AG20443 (cell line): ENCODE data around the gene TPSAB1.
"Not testable (repeated sequence)": the region's sequence is repeated elsewhere in the genome, so short reads cannot be mapped to it uniquely, and the experiment has no call there.

Experiments used
- DNase-seq: peaks from one replicate; pipeline ENCODE4 v3.0.0; 2012; ENCODE audit warnings: low spot score, mixed read lengths

Gene TPSAB1

DNA sequence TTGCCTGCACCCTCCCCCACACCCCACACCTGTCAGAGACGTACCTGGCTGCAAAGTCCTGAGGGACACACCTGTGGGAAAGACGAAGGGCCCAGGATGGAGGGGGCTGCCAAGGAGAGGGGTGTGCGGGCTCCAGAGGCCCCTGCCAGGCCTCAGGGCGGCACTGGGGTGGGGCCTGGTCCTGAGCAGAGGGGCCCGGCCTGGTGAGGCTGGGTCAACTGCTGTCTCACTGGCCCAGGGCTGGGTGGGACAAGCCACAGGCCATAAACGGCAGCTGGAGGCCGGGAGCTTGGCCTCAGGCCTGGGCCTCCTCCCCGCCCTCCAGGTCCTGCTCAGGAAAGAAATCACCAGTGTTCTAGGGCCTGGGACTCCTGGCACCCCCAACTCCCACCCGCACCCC is 15.9 kb upstream of the TPSAB1 start:
- DNase-seq: no peak

DNA sequence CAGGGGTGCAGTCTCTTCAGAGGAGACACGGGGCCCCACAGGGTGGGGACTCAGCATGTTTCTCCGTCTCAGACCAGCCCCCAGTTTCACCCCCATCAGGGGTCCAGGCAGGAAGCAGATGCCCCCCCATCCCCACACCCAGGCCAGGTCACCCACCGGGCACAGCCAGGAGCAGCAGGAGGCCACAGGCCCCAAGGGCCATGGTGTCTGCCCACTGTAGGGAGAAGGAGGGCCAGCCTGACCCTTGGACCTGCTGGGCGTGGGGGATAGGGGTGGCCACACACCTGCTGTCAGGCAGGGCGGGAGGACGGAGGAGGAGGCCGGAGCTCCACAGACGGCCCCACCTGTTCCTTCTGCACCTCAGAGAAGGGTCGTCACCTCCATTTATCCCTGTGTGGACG is 15.5 kb upstream of the TPSAB1 start, which contains the start of gene TPSG1:
TPSG1 (minus strand) TSS at position 218 of the 401 bp plus-strand sequence; CDS start at position 202, 16 bp downstream.
- DNase-seq: no peak

DNA sequence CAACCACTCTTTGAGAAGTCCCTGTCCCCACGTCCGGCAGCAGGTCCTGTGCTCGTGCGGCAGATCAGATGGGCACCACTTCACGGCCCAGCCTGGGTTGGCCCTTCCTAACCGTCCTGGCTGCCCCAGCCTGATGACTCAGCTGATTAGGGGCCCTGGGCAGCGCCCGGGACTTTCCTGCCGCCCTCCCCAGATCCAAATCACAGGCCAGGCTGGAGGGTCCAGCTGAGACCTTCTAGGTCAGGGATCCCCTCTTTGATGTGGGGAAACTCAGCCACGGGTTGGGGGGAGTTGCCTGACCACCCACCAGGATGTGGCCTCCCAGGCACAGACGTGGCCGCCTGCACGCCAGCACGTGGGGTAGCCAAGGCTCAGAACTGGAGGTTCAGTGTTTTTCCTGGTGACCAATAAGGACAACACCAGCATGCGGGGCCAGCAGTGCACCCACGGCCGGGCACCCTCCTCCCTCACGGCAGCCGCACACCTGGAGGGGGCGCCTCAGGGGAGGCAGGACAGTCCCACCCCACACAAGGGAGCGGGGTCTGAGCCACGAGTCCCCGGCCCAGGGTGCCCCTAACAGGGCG is 14.7 kb upstream of the TPSAB1 start:
- not testable (repeated sequence) for DNase-seq

DNA sequence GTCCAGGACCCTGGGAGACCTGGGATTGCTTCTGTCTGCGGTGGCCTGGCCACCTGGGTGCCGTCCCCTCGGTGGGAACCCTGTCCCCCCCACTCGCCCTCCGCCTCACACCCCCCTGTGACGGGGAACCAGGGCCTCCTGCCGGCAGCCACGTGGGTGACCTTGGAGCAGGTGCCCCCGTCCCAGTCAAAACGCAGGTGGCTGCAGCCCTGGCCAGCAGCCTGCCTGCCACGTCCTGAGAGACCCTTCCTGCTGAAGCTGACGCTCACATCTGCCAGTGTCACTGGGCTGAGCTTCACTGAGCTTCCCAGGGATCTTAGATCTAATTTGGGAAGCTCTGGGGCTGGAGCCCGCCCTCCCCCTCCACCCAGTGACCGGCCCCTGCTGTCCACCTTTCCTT is 13.8 kb upstream of the TPSAB1 start:
- not testable (repeated sequence) for DNase-seq

DNA sequence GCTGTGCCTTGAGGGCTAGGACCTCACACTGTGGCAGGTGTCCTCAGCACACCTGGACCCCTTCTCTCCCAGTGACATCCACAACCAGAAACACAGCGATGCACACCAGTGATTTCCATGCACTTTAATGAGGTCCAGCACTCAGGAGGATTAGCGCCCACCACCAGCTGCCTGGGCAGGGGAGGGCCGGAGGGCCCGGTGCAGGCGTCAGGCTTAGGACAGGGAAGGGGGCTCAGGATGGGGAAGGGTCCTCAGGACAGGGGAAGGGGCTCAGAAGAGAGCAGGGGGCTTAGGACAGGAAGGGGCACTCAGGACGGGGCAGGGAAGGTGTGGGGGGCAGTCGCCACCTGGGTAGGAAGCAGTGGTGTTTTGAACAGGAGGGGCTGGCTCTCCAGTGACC is 12.3 kb upstream of the TPSAB1 start:
- not testable (repeated sequence) for DNase-seq

DNA sequence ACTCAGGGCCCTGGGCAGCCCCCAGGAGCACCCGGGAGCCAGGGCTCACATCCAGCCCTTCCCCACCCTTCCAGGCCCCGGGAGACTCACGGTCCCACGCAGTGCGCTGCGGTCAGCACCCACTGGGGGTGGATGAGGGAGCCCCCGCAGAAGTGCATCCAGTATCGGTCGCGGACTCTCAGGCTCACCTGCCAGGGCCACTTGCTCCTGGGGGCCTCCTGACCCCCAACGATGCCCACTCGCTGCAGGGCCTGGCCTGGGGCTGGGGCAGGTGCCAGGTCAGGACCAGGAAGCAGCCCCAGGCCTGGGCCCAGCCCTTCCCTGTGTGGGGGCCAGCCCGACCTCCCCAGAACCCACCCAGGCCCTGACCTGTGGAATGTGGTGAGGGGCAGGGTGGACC is 11.0 kb upstream of the TPSAB1 start:
- DNase-seq: not testable (repeated sequence)

DNA sequence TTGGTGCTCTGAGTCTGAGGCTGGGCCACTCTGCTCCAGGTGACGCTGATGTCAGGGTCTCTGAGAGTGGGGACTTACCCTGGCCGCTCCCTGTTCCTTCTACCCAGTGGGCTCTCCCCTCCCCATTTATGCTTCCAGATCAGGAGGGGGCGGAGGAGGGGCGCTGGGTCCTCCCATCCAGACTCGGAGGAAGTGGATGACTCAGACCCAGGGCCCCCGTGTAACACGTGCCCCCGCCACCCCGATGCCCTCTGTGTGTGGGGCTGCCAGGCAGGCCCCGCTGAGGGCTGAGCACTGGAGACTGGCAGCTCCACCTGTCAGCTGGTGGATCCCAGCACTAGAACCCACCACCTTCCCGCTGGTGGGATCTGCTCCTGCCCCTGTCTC is 10.4 kb upstream of the TPSAB1 start, which contains the start of gene TPSB2:
TPSB2 (minus strand) TSS at position 101 of the 387 bp plus-strand sequence. CDS start 233 bp downstream, outside the sequence.
- DNase-seq: not testable (repeated sequence)

DNA sequence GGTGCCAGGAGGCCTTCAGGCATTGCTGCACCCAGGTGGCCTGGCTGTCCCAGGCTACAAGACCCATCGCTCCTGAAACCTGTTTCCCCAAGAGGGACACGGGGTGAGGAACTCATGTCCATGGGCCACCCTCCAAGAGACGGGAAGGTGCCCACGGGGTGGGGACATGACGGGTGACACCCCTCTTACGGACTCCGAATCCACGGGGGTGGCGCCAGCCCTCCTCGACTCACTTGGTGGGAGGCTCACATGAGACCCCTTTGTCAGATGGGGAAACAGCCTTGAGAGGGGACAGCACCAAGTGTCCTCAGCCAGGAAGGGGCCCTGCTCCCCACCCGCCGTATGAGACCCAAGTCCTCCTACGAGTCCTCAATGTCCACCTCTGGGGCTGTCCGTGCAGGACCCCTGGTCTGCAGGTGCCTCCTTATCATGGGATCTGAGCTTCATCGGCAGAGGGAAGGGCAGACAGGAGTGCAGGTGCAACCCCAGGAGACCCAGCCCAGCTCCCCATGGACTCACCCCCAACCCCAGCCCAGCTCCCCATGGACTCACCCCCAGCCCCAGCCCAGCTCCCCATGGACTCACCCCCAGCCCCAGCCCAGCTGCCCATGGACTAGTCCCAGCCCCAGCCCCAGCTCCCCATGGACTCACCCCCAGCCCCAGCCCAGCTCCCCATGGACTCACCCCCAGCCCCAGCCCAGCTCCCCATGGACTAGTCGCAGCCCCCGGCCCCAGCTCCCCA is 9.9 kb upstream of the TPSAB1 start:
- DNase-seq: not testable (repeated sequence)

DNA sequence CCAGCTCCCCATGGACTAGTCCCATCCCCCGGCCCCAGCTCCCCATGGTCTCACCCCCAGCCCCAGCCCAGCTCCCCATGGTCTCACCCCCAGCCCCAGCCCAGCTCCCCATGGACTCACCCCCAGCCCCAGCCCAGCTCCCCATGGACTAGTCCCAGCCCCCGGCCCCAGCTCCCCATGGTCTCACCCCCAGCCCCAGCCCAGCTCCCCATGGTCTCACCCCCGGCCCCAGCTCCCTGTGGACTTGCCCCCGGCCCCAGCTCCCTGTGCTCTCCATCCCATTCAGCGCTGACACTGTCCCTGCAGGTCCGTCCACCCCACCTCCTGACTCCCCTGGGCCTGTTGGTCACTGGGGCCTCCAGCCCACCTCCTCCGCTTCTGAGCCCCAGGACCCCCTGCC is 9.2 kb upstream of the TPSAB1 start:
- not testable (repeated sequence) for DNase-seq

DNA sequence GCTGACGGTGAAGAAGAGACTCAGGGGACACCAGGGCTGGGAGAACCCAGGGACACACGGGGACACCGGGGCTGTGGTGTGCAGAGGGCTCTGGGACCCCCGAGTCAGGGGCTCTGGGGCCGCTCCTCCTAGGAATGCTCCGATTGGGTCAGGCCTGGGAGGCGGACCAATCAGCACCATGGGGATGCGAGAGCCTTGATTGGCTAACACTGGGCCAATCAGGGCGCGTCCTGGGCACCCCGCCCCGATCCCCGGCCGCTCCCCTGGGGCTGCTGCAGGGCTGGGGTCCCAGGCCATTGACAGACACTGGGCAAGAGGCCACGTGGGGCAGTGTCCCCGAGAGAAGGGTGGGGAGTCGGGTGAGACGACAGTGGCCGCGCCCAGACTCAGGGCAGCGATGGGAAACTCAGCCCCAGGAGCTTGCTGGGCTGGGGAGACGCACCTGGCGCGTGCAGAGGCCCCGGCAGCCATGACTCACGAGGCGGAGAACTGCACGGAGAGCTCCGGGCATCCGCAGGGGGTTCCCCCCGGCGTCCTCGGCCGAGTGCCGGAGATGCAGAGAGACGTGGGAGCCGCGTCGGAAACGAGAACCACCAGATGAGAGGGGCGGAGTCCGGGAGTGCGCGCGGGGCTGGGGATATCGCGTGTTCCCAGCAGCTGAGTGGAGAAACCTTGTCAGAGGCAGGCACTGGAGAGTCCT is 8.3 kb upstream of the TPSAB1 start:
- DNase-seq: not testable (repeated sequence)

DNA sequence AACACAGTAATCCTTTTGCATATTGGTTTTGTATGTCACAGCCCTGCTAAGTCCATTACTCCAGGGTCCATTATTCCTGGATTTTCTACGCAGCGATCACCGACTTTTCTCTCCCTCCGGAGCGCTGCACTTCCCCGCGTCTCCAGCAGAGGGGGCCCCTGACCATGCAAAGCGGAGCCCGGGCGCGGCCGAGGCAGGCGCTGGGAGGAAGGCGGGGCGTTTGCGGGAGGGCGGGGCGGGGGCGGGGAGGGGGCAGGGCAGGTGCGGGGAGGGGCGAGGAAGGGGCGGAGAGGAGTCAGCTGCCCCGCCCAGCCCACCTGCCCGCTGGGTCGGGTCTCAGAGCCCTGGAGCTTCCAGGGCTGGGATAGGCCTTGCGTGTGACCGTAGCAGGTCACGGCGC is 3.8 kb upstream of the TPSAB1 start:
- not testable (repeated sequence) for DNase-seq

DNA sequence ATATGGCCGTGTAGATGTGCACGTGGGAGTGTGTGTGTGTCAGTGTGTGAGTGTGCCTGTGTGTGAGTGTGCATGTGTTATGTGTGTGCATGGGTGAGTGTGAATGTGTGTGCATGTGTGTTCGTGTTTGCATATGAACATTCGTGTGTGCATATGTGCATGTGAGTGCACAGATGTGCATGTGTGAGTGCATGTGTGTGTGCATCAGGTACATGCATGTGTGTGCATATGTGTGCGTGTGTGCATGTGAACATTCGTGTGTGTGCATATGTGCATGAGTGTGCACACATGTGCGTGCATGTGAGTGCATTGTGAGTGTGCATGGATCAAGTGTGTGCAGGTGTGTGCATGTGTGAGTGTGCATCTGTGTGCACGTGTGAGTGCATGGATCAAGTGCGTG is 2.5 kb upstream of the TPSAB1 start:
- DNase-seq: no peak

DNA sequence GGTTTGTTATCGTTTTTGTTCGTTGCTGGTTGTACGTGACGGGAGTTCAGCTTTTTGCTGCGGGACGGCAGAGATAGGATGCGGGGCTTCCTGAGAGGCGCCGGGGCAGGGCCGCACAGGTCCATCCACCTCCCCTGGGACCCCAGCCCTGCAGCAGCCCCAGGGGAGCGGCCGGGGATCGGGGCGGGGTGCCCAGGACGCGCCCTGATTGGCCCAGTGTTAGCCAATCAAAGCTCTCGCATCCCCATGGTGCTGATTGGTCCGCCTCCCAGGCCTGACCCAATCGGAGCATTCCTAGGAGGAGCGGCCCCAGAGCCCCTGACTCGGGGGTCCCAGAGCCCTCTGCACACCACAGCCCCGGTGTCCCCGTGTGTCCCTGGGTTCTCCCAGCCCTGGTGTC is 1.6 kb upstream of the TPSAB1 start:
- DNase-seq: not testable (repeated sequence)

DNA sequence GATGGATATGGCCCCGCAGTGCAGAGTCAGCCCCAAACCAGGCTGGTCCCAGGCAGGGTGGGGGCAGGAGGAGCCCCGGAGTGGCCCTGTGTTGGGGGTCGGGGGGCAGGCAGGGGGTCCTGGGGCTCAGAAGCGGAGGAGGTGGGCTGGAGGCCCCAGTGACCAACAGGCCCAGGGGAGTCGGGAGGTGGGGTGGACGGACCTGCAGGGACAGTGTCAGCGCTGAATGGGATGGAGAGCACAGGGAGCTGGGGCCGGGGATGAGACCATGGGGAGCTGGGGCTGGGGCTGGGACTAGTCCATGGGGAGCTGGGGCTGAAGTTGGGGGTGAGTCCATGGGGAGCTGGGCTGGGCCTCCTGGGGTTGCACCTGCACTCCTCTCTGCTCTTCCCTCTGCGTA is 930 bp upstream of the TPSAB1 start:
- not testable (repeated sequence) for DNase-seq

DNA sequence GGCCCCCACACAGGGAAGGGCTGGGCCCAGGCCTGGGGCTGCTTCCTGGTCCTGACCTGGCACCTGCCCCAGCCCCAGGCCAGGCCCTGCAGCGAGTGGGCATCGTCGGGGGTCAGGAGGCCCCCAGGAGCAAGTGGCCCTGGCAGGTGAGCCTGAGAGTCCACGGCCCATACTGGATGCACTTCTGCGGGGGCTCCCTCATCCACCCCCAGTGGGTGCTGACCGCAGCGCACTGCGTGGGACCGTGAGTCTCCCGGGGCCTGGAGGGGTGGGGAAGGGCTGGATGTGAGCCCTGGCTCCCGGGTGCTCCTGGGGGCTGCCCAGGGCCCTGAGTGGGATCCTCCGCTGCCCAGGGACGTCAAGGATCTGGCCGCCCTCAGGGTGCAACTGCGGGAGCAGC is 576 bp downstream of the TPSAB1 start:
- not testable (repeated sequence) for DNase-seq

DNA sequence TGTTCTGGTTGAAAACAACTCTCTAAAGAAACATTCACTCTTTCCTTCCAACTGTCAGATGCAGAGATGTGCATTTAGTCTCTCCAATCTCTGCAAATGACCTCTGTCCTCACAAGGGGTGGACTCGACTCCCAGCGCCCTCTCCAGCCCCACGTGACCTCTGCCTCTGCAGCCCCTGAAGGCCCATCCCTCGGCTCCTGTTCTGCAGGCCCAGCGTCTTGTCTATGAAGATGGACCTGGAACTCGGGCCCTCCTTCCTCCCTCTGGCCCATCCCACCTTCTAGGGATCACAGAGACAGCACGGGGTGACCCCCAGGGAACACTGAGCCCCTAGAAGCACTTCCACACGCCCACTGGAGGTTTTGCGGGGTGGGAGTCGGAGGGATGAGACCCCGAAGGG is 2.9 kb downstream of the TPSAB1 start:
- not testable (repeated sequence) for DNase-seq

DNA sequence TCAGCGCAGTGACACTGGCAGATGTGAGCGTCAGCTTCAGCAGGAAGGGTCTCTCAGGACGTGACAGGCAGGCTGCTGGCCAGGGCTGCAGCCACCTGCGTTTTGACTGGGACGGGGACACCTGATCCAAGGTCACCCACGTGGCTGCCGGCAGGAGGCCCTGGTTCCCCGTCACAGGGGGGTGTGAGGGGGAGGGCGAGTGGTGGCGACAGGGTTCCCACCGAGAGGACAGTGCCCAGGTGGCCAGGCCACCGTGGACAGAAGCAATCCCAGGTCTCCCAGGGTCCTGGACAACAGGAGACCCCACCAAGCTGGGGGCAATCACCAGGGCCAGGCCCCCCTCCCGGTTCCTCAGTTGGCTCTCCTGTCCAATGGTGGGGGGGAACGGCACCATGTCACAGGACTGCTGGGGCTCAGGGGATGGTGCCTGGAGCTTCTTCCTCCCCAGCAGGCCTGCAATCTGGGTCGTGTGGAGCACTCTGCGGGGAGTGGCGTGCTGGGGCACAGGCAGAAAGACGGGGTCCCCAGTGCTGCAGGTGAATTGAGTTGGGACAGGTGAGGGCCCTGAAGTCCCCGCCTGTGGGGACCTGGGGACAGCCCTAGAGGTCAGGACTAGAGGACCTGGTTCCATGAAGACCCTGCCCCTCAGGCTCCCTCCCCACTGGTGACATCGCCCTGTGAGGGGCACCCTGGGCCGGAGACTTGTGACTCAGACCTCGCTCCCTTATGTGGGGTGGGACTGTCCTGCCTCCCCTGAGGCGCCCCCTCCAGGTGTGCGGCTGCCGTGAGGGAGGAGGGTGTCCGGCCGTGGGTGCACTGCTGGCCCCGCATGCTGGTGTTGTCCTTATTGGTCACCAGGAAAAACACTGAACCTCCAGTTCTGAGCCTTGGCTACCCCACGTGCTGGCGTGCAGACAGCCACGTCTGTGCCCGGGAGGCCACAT is 3.7 kb downstream of the TPSAB1 start:
- DNase-seq: not testable (repeated sequence)

DNA sequence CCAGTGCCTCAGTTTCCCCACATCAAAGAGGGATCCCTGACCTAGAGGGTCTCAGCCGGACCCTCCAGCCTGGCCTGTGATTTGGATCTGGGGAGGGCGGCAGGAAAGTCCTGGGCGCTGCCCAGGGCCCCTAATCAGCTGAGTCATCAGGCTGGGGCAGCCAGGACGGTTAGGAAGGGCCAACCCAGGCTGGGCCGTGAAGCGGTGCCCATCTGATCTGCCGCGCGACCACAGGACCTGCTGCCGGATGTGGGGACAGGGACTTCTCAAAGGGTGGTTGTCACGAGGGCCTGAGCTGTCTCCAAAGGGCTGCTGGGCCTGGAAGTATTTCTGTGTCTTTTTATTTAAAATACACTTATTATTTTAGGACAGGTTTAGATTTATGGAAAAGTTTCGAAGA is 4.4 kb downstream of the TPSAB1 start:
- no peak for DNase-seq

DNA sequence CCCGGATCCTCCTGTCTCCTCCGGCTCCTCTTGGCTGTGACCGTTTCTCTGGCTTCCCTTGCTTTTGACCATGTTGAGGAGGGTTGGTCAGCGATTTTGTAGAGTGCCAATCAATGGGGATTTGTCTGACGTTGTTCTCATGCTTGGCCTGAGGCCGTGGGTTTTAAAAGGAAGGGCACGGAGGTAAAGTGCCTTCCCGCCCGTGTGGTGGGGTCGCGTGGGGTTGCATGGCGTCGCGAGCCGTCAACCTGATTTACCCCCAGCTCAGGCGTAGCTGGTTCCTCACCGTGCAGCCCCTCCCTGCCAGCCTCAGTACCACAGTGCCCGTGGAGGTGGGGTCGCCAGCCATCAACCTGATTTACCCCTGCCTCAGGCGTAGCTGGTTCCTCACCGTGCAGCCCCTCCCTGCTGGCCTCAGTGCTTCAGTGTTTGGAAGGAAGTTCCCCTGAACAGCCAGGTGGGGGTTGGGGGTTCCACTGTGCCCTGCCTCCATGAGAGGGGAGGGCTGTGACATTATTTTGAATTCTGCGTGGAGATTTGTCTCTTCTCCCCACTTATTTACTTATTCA is 5.0 kb downstream of the TPSAB1 start:
- no peak for DNase-seq

DNA sequence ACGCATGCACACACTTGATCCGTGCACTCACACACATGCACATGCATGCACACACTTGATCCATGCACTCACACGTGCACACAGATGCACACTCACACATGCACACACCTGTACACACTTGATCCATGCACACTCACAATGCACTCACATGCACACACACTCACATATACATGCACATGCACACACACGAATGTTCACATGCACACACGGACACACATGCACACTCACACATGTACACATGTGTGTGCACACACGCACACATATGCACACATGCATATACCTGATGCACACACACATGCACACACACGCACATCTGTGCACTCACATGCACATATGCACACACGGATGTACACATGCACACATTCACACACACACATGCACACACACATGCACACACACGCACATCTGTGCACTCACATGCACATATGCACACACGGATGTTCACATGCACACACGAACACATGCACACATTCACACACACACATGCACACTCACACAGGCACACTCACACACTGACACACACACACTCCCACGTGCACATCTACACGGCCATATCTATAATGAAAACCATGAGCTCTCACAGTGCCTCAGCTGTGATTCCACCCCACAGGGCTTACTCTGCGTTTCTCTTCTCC is 7.5 kb downstream of the TPSAB1 start:
- not testable (repeated sequence) for DNase-seq
